Thyroid gland (tissue), 4 donors: ENCODE results near the gene LTBR. TPM values are rescaled to one million over a fixed set of nuclear protein-coding genes. Genes with fewer than 3 reads are reported as not detected.

Experiments used
- DNase-seq, 2 donors: peaks; one replicate each; pipeline ENCODE4 v3.0.0-alpha.2; 2019
- H3K27ac ChIP-seq, 3 donors: fragments of 200-600 bp; sonication (generic); 1 replicate in 2 of 3; 2 replicates in 1 of 3; pipeline ENCODE4 v1.5.1; 2016 to 2019; ENCODE audit warnings: mild to moderate bottlenecking in 1 of 3, moderate library complexity in 1 of 3
- H3K27me3 ChIP-seq: fragments of 200-600 bp; sonication (generic); one replicate; pipeline ENCODE4 v1.5.1; 2019
- H3K36me3 ChIP-seq, 2 donors: fragments of 200-600 bp; sonication (generic); one replicate each; pipeline ENCODE4 v1.5.1; 2016 to 2019
- H3K4me1 ChIP-seq, 2 donors: fragments of 200-600 bp; sonication (generic); one replicate each; pipeline ENCODE4 v1.5.1; 2017 to 2019
- H3K4me3 ChIP-seq, 3 donors: fragments of 200-600 bp; sonication (generic); replicated peaks in 1 of 3; 1 replicate in 2 of 3; 2 replicates in 1 of 3; pipeline ENCODE4 v1.5.1; 2016; ENCODE audit warnings: mild to moderate bottlenecking in 1 of 3
- H3K9me3 ChIP-seq: fragments of 200-600 bp; sonication (generic); one replicate; pipeline ENCODE4 v1.5.1; 2017
- POLR2A ChIP-seq, 2 donors: fragments of 450-650 bp; IDR thresholded peaks; one replicate each; pipeline ENCODE4 v1.6.1; 2017; ENCODE audit warnings: antibody characterized with exemption in 2 of 2, mild to moderate bottlenecking in 2 of 2, moderate library complexity in 1 of 2
- WGBS, 2 donors: methylation state at CpG; one replicate each; pipeline ENCODE4 v1.1.5; 2017; 5-methylcytosine and 5-hydroxymethylcytosine counted together
- intact Hi-C: fragments of 100-400 bp; cut with DNase I; formaldehyde crosslinking; loops from one replicate; pipeline ENCODE4 v1.15.1; 2023
- total RNA-seq, 4 donors: library from RNA; depleted of rRNA; stranded (reverse); fragments of >200 nt; gene quantifications; one replicate each; pipeline ENCODE4 v1.2.3, GENCODE V29; 2016
- TF ChIP-seq, protein P1 (sequence below), 6 experiments: fragments of 200-600 bp in 3 of 6; fragments of 450-650 bp in 3 of 6; sonication (generic) in 3 of 6; IDR thresholded peaks; one replicate each; pipeline ENCODE4 v1.5.1; 2016 to 2019; ENCODE audit warnings: antibody characterized with exemption in 6 of 6, mild to moderate bottlenecking in 2 of 6, inconsistent platforms in 1 of 6, moderate library complexity in 1 of 6

Gene LTBR
- total RNA-seq, 4 donors from 2014 or later = 152 to 215 (median 178) TPM

DNA sequence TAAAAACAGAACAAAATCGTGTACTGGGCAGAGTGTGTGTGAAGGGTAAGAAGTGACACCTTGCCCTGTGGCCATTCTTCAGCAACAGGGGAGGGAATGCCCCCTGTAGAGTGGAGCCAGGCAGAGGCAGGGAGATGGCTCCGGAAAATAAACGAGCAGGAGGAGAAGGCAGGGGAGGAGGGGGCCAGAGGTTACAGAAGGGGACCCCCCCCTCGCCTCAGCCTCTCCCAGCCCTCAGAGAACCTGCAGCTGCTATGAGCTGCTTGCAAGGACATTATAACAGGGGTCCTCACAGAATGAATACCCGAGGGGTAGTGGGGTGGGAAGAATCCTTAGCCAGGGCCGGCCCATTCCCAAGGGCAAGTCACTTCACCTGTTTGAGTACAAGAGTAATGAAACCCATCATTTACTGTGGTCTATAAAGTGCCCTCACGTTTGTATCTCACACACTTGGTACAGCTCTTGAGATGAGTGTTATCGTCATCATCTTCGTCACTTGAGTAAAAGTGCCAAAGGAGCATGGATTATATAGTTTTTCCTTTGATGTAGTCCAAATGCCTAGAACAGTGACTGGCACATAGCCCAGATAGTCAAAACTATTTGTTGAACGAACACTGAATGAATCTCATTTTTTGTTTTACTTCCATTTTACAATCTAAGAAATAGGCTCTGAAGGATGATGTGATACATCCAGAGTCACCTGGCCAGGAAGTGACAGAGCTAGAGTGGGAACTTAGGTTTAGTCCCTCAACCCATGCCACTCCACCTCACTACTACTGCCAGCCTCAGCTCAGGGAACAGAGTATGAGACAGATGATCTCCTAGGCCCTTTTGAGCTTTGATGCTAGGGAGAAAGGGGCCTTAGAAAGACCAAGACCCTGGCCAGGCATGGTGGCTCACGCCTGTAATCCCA, 23.1 kb upstream of the LTBR start:
- Histone ChIP-seq H3K4me3 (no peak overlapping the region), H3K27me3 (no peaks in the 10 kb centered on the region), H3K36me3 (peaks cover 0 to 8% of the 10 kb centered on the region in 2 donors), H3K9me3 (no peaks in the 10 kb centered on the region), H3K4me1 (peaks cover 28 to 47% of the 10 kb centered on the region in 2 donors), H3K27ac (peak overlapping the region in 1 of 3 donors; percentile 51)
- intact Hi-C loops = no loop called here
- TF ChIP-seq, protein P1, sequence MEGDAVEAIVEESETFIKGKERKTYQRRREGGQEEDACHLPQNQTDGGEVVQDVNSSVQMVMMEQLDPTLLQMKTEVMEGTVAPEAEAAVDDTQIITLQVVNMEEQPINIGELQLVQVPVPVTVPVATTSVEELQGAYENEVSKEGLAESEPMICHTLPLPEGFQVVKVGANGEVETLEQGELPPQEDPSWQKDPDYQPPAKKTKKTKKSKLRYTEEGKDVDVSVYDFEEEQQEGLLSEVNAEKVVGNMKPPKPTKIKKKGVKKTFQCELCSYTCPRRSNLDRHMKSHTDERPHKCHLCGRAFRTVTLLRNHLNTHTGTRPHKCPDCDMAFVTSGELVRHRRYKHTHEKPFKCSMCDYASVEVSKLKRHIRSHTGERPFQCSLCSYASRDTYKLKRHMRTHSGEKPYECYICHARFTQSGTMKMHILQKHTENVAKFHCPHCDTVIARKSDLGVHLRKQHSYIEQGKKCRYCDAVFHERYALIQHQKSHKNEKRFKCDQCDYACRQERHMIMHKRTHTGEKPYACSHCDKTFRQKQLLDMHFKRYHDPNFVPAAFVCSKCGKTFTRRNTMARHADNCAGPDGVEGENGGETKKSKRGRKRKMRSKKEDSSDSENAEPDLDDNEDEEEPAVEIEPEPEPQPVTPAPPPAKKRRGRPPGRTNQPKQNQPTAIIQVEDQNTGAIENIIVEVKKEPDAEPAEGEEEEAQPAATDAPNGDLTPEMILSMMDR (IDR thresholded peaks at IDR 0.05) = no peak
- no peak for TF ChIP-seq POLR2A (IDR thresholded peaks at IDR 0.05)
- WGBS, 2 donors = 52 to 69% methylated on average over 11 of the region's 11 CpGs
- DNase-seq = no peak

DNA sequence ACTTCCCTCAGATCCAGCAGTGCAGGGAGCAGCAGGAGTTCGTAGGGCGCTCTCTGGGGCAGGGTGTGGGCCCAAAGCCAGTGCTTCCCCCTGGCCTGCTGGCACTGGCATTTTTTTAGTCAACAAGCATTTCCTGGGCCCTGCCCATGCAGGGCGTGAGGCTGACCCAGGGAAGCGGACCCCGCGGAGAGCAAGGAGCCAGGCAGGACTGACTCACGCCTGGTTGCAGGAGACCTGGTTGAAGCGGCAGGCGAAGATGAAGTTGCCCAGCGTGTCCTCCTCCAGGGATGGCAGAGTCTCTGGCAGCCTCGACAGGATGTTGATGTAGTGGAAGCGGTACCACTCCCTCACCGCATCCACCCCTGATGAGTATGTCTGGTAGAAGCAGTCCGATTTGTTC, 22.1 kb upstream of the LTBR start:
- TF ChIP-seq POLR2A (IDR thresholded peaks at IDR 0.05) = no peak
- TF ChIP-seq, protein P1 (IDR thresholded peaks at IDR 0.05) = no peak
- WGBS, 2 donors = 61 to 67% methylated on average over 9 of the region's 14 CpGs
- Histone ChIP-seq H3K27ac (peak overlapping the region in 2 of 3 donors; percentile 11 to 95), H3K4me3 (no peak overlapping the region), H3K9me3 (no peaks in the 10 kb centered on the region), H3K27me3 (no peaks in the 10 kb centered on the region), H3K36me3 (peaks cover 0 to 6% of the 10 kb centered on the region in 2 donors), H3K4me1 (peaks cover 28 to 47% of the 10 kb centered on the region in 2 donors)
- intact Hi-C loops = no loop called here
- peak; percentile 66 to 69 for DNase-seq

DNA sequence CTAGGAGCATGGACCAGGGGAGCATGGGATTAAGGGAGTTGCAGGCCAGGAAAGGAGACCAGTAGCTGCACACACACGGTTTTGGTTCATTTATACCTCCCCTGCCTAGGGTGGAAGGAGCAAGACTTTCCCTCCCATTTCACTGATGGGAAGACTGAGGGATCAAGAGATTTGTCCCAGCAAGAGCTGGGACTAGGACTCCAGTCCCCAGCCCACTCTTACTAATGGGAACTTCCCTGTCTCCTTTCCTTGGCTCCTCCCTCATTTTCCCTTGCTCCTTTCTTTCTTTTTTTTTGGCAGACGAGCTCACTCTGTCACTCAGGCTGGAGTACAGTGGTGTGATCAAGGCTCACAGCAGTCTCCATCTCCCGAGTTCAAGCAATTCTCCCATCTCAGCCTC, 21.6 kb upstream of the LTBR start:
- DNase-seq = no peak
- intact Hi-C loops = no loop called here
- H3K4me1 ChIP-seq = peaks cover 28 to 52% of the 10 kb centered on the region in 2 donors
- no peak for TF ChIP-seq POLR2A (IDR thresholded peaks at IDR 0.05)
- TF ChIP-seq, protein P1 (IDR thresholded peaks at IDR 0.05) = no peak
- H3K9me3 ChIP-seq = no peaks in the 10 kb centered on the region
- no peak overlapping the region for H3K4me3 ChIP-seq
- 70 to 80% methylated on average over 3 of the region's 3 CpGs for WGBS, 2 donors
- H3K36me3 ChIP-seq = peaks cover 0 to 6% of the 10 kb centered on the region in 2 donors
- peak overlapping the region in 2 of 3 donors; percentile 11 to 95 for H3K27ac ChIP-seq
- H3K27me3 ChIP-seq = no peaks in the 10 kb centered on the region

DNA sequence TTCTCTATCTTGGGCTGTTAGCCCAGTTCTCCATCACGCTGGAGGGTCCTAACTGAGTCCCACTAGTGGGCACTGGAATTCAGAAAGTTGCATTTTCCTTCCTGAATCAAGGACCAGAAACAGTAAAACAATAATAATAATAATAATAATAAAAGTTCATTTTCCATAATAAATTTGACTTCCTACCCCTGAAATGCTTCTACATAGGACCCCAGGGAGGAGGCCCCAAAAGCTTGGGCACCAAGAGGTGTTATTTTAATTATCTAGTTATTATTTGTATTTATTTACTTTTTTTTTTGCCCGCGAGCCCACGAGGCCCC, 21.0 kb upstream of the LTBR start:
- H3K36me3 ChIP-seq = peaks cover 0 to 6% of the 10 kb centered on the region in 2 donors
- peak overlapping the region in 1 of 3 donors; percentile 26 for H3K4me3 ChIP-seq
- no peaks in the 10 kb centered on the region for H3K27me3 ChIP-seq
- intact Hi-C loops = no loop called here
- no peaks in the 10 kb centered on the region for H3K9me3 ChIP-seq
- peak overlapping the region; percentile 95 to 96 (median 95) for H3K27ac ChIP-seq
- TF ChIP-seq, protein P1 (IDR thresholded peaks at IDR 0.05) = no peak
- no peak for TF ChIP-seq POLR2A (IDR thresholded peaks at IDR 0.05)
- H3K4me1 ChIP-seq = peaks cover 28 to 57% of the 10 kb centered on the region in 2 donors
- no peak for DNase-seq
- WGBS, 2 donors = 17 to 23% methylated on average over 4 of the region's 4 CpGs
